Stimulated activated CD8-positive, alpha-beta memory T cell treated with anti-CD3 and anti-CD28 coated beads, Interleukin-15, amount 100 ng/mL, for 48 hours (primary cell): ENCODE measurements around the gene EVC.
"Not testable (repeated sequence)": the region's sequence is repeated elsewhere in the genome, so short reads cannot be mapped to it uniquely, and the experiment has no call there.

ENCODE experiments used
- DNase-seq, 2 donors: peaks; one replicate each; pipeline ENCODE4 v3.0.0-alpha.2; 2020; ENCODE audit warnings: low read depth in 2 of 2

EVC gene

GRCh38 chr4:5812506-5813229 is 101.7 kb downstream of the EVC start:
- no peak for DNase-seq

DNA sequence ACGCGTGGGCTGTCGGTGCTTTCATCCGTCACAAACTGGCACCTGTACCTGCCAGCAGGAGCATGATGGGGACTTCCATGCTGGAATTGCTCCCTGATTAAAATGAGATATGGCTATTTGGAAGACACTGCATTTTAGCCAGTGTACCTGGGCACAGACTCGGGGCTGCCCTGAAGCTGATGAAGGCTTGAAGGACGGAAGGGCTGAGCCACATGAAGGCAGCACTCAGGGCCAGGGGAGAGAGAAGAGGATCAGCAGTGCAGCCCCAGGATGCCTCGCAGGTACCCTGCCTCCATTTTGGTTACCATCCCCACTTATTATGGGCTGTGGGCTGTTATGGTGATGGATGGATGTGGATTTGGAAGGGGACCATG is 102.9 kb downstream of the EVC start:
- DNase-seq: no peak

DNA sequence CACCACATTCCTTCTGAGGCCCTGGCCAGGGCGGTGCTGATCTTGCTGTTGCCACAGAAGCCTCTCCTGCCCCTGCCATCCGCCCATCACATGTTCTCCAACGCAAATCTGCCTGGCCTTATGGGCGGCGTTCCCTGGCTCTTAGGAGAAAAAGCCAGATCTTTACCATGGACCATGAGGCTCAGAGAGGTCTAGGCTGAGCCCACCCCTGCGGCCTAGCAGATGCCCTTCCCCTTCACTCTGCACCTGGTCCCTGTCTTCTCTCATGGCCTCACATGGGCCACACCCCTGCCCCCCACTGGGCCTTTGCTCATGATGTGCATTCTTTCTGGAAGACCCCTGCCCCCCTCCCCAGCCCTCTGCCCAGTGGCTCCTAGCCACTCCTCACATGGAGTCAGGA is 103.4 kb downstream of the EVC start:
- DNase-seq: no peak

DNA sequence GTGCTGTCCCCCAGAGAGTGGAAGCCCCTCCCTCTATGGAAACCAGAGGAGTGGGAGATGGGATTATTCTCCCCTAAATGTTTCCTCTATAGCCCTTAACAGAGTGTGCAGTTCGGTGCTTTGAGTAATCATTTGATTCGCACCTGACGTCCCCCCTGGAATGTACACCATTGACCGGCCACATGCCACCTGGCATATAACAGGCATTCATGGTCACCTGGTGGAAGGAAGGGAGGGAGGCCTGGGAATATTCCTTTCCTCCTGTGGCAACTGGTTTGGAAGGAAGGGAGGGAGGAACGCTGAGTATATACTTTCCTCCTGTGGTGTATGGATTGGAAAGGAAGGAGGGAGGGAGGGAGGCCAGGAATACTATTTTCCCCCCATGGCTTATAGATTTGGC is 104.6 kb downstream of the EVC start:
- DNase-seq: no peak

DNA sequence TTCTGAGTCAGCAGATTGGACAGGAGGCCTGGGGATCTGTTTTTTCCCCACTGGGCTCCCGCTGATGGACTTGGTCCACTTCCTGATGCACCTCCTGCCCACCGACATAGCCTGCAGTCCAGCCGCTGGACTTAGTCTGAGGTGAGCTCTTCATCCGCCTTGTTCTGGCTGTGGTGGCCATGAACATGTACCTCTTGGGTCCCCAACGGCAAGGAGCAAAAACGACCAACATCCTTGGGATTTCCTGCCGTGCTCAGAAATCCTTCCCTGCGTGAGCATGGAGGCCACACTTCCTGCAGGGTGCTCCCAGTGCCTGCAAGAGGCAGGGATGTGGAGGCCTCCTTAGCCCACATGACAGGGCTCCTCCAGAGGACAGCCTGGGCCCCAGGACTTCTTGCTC is 105.1 kb downstream of the EVC start:
- DNase-seq: no peak

GRCh38 chr4:5816851-5817375 is 105.9 kb downstream of the EVC start:
- no peak for DNase-seq

- DNase-seq: no peak
Measured at GRCh38 chr4:5821665-5822358, 110.8 kb downstream of the EVC start.

- DNase-seq: no peak
Measured at GRCh38 chr4:5822619-5823018, 111.6 kb downstream of the EVC start.

DNA sequence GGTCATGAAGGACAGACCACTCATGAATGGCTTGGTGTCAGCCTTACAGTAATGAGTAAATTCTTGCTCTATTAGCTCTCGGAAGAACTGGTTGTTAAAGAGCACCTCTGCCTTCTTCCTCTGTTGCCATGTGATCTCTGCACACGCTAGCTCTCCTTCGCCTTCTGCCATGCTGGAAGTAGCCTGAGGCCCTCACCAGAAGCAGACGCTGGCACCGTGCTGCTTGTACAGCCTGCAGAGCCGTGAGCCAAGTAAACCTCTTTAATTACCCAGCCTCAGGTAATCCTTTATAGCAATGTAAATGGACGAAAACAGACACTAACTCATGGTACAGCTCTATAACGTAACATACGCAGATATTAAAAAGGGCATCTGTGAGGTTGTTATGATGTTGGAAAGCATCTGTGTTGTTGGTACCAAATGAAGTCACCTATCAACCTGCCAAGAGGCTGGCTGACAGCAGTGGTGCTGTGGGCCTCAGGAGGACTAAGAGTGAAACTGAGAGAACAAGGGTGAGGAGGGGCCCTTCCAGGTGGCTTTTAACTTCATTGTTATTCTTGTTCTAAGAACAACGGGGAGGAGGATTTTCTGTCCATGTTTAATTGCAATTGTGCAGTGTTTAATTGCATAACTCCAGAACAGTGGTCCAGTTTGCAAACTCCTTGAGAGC is 112.7 kb downstream of the EVC start:
- DNase-seq: no peak

DNA sequence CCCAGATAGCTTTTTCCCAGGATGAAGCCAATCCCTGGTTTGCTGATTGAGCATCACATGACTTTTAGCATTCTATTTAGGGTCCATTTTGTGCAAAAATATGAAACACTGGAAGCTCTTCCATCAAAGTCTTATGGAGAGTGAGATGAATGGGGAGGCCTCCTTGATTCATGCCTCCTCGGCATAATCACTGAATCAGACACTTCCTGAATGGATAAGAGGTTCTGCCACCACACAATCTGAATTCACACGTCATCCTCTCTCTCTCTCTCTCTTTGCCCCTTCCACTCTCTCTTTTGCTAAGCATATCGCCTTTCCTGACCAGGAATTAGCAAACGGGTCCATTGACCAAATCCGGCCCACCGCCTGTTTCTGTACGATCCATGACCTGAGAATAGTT is 113.2 kb downstream of the EVC start:
- DNase-seq: no peak

DNA sequence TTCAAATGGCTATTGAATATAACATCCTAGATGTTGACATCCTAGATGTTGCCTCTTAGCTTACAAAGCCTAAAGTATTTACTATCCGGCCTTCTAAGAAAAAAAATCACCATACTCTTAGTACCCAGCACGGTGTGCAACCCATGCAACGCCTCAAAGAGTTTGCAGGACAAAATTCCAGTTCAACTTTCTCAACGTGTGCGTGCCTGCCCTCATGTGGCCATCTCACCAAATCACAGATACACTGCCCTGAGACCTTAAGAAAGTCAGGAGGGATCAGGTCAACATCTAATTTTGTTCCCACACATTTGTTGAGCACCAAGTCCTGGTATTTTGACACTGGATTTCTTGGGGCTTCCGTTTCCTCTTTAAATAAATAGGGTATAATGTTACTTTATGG is 113.6 kb downstream of the EVC start:
- no peak for DNase-seq

GRCh38 chr4:5825321-5826041 is 114.5 kb downstream of the EVC start:
- DNase-seq: no peak

GRCh38 chr4:5826437-5827107 is 115.6 kb downstream of the EVC start:
- DNase-seq: no peak

DNA sequence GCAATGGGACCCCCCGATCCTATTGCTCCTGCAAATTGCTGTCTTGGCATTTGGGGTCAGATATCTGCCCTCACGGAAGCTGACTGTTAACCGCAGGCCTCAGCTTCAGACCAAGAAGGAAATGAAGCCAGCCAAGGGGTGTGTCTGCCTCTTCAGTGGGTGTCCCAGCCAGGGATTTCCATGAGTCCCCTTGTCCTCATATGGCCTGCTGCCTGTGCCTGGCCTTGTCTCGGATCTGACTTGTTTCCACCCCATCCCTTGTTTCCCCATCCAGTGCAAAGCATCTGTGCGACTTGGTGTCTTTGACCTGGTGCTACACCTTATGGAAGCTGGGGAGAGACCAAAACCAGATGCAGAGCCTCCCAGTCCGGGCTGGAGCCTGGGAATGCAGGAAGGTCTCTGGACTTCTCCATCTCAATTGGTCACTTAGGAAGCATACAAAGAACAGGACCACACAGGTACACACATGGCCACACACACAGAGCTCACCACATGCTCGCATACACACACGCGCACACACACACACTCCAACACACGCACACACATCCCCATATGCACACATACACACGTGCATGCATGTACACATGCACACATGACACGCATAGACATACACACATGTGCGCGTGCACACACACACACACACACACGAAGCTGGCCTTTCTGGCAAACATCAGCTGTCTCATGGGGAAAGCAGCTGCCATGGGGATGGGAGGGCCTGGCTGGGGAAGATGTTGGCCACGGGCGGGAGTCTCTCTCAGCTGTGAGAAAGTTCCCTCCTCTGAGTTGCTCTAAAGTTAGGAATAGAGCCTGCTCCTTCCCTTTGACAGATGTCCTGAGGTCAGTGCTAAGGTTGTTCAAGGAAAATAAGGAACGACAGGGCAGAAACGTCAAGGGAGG is 116.4 kb downstream of the EVC start:
- DNase-seq: no peak

GRCh38 chr4:5828005-5828391 is 117.0 kb downstream of the EVC start:
- DNase-seq: no peak

DNA sequence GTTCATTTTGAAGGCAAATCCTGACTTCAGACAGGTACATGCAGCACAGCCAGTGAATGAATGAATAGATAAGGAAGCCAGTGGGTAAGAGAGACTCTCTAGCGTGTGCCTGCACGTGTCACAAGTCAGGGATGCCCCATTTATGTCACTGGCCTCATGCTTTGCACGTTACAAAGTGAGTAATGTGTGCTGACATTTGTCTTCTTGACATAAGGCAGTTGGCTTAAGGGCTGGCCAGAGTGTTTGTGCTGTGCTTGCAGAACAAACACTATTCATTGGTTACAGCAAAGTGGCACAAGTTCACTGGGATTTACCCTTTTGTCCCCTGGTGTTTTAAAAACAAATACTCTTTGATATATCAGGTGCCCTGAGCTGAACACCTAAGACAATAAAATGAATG is 125.9 kb downstream of the EVC start:
- DNase-seq: no peak

DNA sequence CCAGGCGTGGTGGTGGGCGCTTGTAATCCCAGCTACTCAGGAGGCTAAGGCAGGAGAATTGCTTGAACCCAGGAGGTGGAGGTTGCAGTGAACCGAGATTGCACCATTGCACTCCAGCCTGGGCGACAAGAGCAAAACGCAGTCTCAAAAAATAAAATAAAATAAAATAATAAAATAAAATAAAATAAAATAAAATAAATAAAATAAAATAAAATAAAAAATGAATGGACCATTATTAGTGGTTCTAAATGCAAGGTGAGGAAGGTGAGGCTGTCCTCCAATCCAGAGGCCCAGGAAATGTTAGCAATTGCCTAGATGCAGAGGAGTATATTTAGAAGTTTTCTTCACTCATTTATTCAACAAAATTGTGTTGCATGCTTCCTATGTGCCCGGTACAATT is 126.5 kb downstream of the EVC start:
- DNase-seq: not testable (repeated sequence)

GRCh38 chr4:5839332-5839731 is 128.3 kb downstream of the EVC start:
- no peak for DNase-seq

DNA sequence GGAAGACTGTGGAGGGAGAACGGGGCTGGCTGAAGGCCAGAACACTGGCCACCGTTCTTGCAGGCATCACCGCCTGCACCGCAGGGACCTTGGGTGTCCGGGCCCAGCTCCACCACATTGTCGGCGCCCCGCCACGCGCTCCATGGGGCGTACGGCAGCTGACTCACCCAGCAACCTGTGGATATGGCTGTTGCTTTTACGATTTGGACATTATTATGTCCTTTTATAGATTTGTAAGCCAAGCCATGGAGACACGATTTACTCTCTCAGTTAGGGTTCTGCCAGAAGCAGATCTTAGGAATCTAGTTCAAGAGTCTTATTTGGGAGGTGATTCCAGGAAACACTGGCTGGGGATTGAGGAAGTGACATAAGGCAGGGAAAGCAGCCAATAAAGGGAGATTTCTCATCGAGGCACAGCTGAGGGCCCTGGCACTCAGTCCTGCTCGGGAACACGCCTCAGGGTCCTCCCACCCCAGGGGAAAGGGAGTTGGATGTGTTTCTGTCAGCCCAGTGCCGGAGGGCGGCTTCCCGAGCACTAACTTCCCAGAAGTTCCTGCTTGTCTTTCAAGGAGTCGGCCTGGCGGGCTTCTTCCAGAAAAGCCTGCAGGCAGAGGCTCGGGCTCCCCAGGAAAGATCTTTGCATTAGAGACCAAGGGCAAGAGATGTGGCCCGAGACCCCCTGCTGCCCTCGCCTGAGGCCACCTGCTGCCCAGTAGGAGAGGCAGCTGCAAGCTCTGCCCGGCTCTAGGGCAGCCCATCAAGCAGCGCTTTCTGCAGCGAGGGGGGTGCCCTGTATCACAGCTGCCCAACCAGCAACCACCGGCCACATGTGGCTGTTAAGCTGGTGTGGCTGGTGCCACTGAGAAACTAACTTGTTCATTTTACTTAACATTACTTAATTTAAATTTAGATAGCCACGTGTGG is 129.0 kb downstream of the EVC start:
- DNase-seq: no peak

- no peak for DNase-seq
Measured at GRCh38 chr4:5842456-5842855, 131.5 kb downstream of the EVC start.
